GM18520 (cell line): ENCODE measurements around the gene CYB5B.
"Not testable (repeated sequence)": the region's sequence is repeated elsewhere in the genome, so short reads cannot be mapped to it uniquely, and the experiment has no call there.

Source experiments
- ATAC-seq: cut with Tn5 transposase; IDR thresholded peaks from one replicate; pipeline ENCODE4 v1.9.1; 2021; ENCODE audit not compliant: unreplicated experiment

The CYB5B gene

DNA sequence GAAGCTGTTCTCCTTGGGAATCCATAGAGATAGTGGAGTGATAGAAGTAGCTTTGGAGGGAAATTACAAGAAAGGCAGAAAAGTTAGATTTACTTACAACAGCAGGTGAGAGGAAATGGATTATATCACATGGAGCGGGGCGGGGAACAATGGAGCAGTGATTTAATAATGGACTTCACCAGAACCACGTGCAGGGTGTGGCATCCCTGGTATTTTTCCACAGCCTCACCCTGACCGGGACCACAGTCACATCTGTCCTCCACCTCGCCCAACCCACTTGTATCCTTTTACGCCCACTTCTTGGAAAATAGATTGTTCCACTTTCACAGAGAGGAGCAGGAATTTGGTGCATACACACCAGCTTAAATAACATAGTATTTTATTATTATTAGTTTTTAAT, 15.9 kb upstream of the CYB5B start:
- ATAC-seq = no peak

DNA sequence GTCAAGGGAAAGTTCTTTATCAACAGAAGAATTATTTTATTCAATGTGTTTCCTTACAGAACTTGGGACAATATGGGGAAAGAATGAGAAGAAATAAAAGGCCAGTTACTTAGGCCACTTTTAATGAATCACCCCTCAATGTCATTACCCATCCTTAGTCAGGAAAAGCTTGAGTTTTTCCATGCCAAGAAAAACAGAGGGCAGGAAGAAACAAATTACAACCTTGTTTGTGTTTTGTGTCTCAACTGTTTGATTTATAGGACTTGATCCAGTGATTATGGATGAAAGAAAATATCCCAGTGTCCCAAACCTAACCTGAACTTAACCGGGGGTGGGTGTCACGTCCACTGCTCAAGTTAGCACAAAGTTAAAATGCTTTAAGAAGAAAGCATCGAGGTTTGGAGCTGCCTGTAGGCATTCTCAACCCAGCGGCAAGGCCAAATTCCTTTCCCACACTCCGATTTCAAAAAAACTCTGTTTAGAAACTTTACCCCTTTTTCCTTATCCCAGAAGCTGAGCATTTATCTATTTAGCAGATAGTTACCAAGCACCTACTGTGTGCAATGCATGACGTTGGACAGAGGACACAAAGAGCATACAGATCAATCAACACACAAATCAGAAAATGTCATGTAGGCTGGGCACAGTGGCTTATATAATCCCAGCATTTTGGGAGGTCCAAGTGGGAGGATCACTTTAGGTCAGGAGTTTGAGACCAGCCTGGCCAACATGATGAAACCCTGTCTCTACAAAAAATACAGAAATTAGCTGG, 14.0 kb upstream of the CYB5B start:
- ATAC-seq = no peak

DNA sequence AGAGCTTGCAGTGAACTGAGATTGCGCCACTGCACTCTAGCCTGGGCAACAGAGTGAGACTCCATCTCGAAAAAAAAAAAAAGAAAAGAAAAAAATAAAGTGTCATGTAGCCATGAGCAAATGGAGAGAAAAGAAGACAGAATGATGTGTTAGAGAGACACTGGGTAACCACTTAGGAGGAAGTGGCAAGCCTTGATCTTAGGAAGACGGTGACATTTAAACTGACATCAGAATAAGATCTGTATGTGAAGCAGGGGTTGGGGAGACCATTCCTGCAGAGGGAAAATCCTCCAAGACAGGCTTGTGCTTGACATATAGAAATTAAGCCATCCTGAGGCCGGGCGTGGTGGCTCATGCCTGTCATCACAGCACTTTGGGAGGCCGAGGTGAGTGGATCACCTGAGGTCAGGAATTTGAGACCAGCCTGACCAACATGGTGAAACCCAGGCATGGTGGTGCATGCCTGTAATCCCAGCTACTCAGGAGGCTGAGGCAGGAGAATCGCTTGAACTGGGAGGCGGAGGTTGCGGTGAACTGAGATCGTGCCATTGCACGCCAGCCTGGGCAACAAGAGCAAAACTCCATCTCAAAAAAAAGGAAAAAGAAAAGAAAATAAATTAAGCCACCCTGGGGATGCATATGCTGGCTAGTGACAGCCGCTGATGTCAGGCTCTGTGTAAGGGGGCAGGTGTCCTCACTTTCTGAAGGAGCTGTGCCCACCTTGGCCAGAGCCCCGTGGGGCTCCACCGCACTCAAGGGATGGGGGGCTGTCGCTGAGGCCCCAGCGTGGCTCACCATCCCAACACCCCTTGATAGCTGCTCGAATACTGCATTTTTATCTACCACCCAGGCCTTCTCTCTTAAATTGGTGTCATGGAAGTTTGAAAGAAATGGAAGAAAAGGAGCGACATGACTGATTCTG, 13.1 kb upstream of the CYB5B start:
- ATAC-seq = no peak

DNA sequence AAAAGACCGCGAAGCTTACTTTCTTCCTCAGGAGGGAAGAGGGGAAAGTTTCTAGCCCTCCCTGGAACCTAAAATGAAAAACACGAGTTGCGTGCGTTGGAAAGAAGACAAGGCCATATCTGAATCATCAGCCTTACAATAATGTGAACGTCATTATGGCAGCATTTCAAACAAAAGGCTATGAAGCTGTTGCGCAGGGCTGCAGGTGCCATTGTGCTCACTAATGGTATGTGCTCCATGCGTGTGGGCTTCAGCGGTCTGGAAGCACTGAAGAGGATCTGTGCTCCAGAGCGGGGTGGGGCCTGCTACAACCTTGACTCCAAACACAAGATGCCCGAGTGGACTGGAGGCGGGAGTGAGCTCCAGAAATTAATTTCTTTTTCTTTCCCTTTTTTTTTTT, 12.1 kb upstream of the CYB5B start:
- ATAC-seq = no peak

DNA sequence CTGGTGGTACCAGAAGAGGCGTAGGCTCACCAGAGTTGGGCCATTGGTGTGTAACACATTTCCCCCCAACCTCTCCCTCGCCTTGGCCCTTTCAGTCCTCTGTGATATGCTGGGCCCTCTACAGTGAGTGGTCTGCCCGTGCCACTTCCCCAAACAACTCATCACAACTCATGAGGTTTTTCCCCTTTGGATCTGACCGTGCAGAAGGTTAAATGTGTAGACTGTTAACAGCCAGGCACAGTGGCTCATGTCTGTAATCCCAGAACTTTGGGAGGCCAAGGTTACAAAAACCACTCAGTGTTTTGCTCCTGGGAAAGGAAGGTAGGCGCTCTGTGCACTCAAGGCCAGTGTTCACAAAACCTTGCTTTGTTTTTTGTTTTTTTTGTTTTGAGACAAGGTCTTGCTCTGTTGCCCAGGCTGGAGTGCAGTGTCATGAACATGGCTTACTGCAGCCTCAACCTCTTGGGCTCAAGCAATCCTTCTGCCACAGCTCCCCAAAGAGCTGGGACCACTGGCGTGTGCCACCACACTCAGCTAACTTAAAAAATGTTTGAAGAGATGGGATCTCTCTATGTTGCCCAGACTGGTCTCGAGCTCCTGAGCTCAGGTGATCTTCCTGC, 11.3 kb upstream of the CYB5B start:
- ATAC-seq = no peak

DNA sequence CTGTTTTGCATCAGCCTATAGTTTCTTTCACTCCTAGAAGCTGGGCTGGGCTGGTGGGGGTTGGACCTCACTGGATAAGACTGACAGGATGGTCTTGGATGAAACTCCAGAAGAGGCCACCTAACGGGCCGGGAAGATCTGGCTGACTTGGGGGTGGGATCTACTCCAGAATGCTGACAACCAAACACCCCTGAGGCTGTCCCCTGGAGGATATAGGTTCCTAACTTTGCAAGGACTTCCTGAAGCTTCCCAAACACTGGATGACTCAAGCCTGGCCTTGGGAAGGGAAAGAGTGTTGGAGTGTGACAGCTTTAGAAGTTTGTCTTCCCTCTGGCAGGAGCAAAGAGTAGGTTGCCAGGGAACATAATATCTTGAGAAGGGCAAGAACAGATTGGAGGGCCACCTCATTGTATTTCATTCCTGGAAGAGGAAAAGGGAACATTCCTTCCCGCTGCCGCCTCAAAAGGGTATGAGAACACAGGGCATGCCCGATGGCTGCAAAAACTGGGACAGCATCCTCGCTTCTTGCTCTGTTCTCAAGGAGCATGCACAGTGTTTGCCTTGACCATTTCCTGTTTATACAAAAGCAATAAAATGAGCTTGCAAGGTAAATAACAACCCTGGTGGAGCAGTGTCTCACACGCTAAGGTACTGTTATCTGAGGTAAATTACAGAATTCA, 6.8 kb upstream of the CYB5B start:
- no peak for ATAC-seq

DNA sequence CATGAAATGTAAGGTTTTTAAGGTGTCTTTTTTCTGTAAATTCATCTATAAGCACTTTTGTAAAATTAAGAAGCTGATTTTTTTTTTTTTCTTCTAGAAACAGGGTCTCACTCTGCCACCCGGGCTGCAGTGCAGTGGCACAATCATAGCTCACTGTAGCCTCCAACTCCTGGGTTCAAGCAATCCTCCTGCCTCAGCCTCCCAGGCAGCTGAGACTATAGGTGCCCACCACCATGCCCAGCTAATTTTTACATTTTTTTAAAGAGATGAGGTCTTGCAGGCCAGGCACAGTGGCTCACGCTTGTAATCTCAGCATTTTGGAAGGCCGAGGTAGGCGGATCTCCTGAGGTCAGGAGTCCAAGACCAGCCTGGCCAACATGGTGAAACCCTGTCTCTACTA, 4.5 kb upstream of the CYB5B start:
- ATAC-seq = no peak

DNA sequence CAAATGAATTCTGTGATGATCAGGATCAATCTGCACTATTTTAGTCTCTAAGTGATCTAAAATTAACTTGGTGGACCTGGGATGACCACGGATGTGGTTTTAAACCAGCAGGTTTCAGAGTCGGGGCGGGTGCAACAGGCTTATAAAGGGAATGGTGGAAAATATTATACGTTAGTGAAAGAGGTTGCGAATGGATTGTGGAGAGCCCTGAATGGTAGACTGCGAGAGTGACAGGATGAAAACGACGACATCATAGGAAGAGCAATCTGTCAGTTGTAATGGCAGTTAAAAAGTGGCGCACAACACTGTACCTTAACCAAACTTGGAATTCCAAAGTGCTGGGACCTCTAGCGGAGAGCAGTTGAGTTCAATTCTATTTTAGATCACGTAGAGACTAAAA, 1.2 kb upstream of the CYB5B start:
- ATAC-seq = no peak

DNA sequence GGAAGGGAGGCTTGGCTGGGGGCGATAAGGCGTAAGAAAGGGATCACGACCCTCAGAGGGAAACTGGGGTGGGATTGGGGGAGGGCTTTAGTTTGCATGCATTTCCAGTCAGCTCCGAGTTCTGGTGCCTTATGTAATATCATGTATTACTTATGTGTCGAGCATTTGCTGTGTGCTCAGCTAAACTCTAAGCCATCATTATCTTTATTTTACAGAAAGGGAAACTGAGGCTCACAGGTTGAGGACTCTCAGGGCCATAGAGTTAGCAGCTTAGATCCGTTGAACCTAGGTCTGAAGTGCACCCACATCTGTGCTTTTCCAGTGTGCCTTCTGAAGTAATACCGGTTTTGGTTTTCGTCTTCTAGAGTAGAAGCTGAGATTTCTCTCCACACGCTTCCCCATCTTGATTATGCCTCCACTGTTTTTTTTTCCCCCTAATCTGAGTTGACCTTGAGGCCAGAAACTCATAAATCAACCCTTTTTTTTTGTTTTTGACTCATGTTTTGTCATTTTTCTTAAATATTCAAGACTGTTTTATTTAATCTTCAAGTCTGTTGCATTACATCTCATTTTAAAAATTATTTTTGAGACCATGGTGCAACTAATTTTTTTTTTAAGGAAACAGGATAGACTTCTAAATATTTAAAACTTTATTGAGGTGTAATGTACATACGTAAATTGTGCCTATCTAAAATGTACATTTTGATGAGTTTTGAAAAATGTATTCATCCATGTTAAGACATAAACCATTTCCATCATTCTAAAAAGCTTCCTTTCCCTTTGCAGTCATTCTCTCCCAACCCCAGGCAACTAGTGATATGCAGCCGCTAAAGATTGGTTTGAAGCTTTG, 741 bp downstream of the CYB5B start:
- no peak for ATAC-seq

DNA sequence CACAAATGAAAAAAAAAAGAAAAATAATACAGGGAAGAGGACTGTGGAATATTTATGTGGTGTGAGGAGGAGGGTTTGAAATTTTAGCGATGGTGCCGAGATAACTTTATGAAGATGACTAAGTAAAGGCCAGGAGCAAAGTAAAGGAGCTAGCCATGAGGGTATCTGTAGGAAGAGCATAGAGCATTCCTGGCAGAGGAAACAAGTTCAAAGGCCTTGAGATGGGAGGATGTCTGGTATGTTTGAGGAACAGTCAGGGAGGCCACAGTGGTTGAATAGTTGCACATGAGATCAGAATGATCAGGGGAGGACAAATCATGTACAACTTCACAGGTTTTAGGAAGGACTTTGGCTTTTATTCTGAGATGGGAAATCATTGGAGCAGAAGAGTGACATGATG, 4.2 kb downstream of the CYB5B start:
- ATAC-seq = no peak

DNA sequence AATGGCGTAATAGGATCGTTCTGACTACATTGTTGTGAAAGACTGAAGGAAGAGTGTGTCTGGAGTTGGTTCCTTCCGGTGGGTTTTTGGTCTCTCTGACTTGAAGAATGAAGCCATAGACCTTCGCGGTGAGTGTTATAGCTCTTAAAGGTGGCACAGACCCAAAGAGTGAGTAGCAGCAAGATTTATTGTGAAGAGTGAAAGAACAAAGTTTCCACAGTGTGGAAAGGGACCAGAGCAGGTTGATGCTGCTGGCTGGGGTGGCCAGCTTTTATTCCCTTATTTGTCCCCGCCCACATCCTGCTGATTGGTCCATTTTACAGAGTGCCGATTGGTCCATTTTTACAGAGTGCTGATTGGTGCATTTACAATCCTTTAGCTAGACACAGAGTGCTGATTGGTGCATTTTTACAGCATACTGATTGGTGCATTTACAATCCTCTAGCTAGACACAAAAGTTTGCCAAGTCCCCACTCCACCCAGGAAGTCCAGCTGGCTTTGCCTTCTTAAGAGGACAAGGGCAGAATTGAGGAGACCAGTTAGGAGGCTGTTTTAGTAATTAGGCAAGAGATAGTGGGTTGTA, 4.7 kb downstream of the CYB5B start:
- not testable (repeated sequence) for ATAC-seq

DNA sequence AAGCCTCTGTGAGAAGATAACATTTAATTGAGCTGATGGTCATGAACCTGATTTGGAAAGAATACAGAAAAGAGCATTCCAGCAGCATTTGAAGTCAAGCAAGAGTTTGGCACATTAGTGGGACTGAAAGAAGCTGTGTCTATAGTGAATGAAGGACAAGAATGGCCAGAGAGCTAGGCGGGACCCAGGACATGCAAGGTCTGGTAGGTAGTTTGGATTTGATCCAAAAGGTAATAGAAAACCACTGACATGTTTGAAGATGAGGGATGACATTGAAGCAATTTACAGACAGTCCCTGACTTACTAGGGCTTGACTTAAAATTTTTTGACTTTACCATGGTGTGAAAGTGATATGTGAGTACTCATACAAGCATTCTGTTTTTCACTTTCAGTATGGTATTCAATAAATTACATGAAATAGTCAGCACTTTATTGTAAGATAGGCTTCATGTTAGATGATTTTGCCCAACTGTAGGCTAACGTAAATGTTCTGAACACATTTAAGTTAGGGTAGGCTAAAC, 7.6 kb downstream of the CYB5B start:
- ATAC-seq = no peak

DNA sequence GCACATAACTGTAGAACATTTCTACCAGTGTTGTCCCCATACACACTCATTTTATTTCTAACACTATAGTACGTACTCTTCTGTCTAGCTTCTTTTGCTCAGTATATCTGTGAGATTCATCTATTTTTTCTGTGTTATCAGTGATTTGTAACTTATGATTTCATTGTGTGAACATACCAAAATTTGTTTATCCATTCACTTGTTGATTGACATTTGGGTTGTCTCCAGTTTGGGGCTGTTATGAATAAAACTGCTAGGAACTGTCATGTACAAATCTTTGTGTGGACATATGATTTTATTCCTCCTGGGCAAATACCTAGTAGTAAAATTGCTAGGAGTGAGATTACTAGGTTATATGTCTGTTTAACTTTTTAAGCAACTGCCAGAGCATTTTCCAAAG, 9.6 kb downstream of the CYB5B start:
- ATAC-seq = no peak

DNA sequence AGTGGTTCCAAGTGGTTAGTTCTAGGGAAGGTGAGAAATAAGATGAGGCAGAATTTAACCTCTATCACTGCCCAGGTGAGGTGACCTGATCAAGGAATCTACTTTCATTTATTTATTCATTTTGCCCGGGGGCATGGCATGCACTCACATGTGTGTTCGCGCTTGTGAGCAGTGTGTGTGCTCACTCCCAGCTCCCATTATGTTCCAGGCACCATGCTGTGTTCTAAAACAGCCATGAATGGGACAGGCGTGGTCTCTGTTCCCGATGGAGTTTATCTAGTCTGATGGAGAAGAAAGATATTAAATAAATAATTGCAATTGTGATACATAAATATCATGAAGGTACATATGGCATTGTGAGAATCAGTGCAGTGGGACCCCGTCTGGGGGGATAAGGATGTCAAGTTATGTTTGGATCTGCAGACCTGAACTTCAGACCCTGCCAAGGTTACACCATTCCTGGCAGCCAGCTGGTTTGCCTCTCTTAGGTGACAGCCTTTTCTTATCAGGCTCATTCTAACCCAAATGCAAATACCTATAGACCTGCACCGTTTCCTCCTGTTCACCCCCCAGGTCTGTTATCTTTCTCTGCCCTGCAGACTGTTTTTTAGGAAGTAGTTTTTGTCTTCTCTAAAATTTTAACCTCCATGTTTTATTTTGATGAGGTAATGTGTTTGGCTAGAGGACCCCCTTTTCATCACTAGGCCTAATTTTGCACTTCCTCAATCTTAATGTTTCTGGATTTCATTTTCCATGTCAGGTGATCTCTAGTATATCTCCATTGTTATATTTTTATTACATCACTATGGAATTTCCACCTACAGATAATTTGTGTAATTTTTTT, 11.8 kb downstream of the CYB5B start:
- ATAC-seq = no peak

DNA sequence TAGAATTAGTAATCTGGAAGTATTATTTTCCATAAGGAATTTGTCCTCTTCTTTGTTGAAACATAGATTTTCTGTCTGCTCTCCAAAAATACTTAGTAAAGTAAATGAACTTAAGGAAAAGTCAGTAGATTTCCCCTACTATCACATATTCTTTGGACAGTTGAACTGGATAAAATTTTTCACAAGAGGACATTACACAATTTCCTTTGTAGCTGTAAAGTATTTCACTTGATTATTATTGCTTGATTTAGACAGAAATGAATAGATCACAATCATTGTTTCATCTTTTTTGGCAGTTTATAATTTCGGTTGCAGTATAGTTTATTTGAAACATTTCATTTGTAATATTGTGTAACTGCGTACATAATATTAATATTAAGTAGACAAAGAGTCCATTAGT, 12.5 kb downstream of the CYB5B start:
- ATAC-seq = no peak

DNA sequence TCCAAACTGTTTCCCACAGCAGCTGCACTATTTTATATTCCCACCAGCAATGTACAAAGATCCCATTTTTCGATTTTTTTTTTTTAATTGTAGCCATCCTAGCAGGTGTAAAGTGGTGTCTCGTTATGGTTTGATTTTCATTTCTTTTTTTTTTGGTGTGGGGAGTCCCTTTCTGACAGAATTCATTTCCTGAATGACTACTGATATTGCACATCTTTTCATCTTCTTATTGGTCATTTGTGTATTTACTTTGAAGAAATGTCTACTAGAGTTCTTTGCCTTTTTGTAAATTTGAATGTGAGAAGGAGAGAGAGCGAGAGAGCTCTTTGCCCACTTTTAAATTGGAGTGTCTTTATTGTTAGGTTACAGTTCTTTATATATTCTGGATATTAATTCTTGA, 14.0 kb downstream of the CYB5B start:
- no peak for ATAC-seq

DNA sequence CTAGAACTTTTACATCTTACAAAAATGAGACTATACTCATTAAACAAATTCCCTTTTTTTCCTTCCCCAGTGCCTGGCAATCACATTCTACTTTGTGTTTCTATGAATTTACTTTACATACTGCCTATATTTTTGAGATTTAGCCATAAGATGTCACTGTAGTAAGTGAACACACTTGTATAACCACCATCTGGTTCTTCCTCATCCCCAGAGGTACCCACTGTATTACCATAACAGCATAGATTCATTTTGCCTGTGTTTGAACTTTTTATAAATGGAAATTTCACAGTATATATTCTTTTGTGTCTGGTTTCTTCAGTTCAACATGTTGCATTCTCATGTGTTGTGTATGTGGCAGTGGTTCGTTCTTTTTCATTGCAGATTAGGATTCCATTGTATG, 15.8 kb downstream of the CYB5B start:
- ATAC-seq = no peak

DNA sequence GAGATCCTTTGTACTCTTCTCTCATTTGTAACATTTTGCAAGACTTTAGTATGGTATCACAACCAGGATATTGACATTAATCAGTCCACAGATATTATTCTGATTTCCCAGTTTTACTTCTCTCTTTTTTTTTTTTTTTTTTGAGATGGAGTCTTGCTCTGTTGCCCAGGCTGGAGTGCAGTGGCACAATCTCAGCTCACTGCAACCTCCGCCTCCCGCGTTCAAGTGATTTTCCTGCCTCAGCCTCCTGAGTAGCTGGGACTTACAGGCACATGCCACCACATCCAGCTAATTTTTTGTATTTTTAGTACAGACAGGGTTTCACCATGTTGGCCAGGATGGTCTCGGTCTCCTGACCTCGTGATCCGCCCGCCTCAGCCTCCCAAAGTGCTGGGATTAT, 16.6 kb downstream of the CYB5B start:
- not testable (repeated sequence) for ATAC-seq
